GM12878 (cell line): ENCODE data around the gene SMG9.

Source experiments
- E2F8 ChIP-seq: fragments of 450-650 bp; IDR thresholded peaks from 2 replicates; pipeline ENCODE4 v1.6.1; 2018; ENCODE audit warnings: mild to moderate bottlenecking, low read depth, moderate library complexity; ENCODE audit not compliant: partially characterized antibody
- HDAC6 ChIP-seq: fragments of 200-600 bp; sonication (generic); IDR thresholded peaks from one replicate; pipeline ENCODE4 v1.8.0; 2017; ENCODE audit warnings: antibody characterized with exemption; ENCODE audit not compliant: unreplicated experiment
- NFYA ChIP-seq: IDR thresholded peaks from 2 replicates; pipeline ENCODE4 v1.6.1; 2011; ENCODE audit warnings: low read depth, mild to moderate bottlenecking, low read length, improper control_type of control experiment, borderline replicate concordance
- SIN3A ChIP-seq: IDR thresholded peaks from 2 replicates; pipeline ENCODE4 v1.6.1; 2012; ENCODE audit warnings: low read depth, low read length, improper control_type of control experiment
- SUZ12 ChIP-seq: fragments of 200-600 bp; sonication (generic); IDR thresholded peaks from one replicate; pipeline ENCODE4 v1.6.1; 2018; ENCODE audit warnings: antibody characterized with exemption, mild to moderate bottlenecking; ENCODE audit not compliant: unreplicated experiment
- TF ChIP-seq, protein P1 (sequence below), 3 experiments: IDR thresholded peaks in 2 of 3; conservative IDR thresholded peaks in 1 of 3; 2 replicates each; pipeline ENCODE4 v1.5.1; 2011; ENCODE audit warnings: low read depth in 3 of 3, low read length in 3 of 3, mild to moderate bottlenecking in 3 of 3, control low read depth in 2 of 3, moderate library complexity in 2 of 3, inconsistent platforms in 1 of 3, mixed read lengths in 1 of 3; ENCODE audit not compliant: control insufficient read depth in 2 of 3, insufficient read depth in 1 of 3; ENCODE audit errors: extremely low read depth in 1 of 3

- no peak for TF ChIP-seq SIN3A
- TF ChIP-seq HDAC6: no peak
- no peak for TF ChIP-seq E2F8
- TF ChIP-seq SUZ12: no peak
- no peak for TF ChIP-seq NFYA
- TF ChIP-seq, protein P1, sequence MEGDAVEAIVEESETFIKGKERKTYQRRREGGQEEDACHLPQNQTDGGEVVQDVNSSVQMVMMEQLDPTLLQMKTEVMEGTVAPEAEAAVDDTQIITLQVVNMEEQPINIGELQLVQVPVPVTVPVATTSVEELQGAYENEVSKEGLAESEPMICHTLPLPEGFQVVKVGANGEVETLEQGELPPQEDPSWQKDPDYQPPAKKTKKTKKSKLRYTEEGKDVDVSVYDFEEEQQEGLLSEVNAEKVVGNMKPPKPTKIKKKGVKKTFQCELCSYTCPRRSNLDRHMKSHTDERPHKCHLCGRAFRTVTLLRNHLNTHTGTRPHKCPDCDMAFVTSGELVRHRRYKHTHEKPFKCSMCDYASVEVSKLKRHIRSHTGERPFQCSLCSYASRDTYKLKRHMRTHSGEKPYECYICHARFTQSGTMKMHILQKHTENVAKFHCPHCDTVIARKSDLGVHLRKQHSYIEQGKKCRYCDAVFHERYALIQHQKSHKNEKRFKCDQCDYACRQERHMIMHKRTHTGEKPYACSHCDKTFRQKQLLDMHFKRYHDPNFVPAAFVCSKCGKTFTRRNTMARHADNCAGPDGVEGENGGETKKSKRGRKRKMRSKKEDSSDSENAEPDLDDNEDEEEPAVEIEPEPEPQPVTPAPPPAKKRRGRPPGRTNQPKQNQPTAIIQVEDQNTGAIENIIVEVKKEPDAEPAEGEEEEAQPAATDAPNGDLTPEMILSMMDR (IDR thresholded peaks at IDR 0.05 in 2 of 3, conservative IDR thresholded peaks at IDR 0.05 in 1 of 3; ENCODE audit: control insufficient read depth in 2 of 3, extremely low read depth in 1 of 3, insufficient read depth in 1 of 3, low read depth in 3 of 3, low read length in 3 of 3): no peak
These were observed 13.7 kb upstream of the SMG9 start for GRCh38 chr19:43768273-43769050.
